ENCODE results near the gene OLIG1.

The OLIG1 gene

DNA sequence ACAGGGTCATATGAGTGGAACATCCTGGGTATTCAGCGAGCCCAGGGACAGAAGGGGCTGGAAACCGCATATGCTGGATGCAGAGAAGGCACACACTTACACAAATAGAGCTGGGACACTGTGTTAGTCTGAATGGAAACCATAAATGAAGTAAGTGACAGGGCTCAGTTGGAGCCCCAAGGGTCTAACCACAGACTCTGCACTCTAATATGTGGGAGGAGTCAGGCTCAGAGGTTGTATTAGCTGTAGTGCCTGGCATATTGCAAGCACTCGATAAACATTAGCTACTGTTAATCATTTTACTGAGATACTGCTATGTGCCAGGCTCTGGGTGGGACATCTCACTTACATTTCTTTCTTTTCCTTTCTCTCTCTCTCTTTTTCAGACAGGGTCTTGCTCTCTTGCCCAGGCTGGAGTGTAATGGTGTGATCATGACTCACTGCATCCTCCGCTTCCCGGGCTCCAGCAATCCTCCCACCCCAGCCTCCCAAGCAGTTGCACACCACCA is 6.5 kb upstream of the OLIG1 start:
- Histone ChIP-seq H3K27me3 (ENCODE audit: insufficient read depth, low read length, poor library complexity, severe bottlenecking) (no peaks in the 10 kb centered on the region), H3K9me2 (replicated peaks; ENCODE audit: low read depth, low read length) (no peaks in the 10 kb centered on the region), H3K9me3 (ENCODE audit: insufficient read depth, low read depth, low read length) (no peaks in the 10 kb centered on the region), H3K4me1 (ENCODE audit: insufficient read depth, low read length, poor library complexity, severe bottlenecking) (peaks cover 83% of the 10 kb centered on the region), H3K36me3 (ENCODE audit: insufficient read depth, low read length) (no peaks in the 10 kb centered on the region), H4K20me1 (ENCODE audit: insufficient read depth, low read length, poor library complexity, severe bottlenecking) (no peaks in the 10 kb centered on the region), H3K9ac (ENCODE audit: low read depth, low read length, poor library complexity, severe bottlenecking) (peak overlapping the region; percentile 28), H3K79me2 (ENCODE audit: insufficient read depth, low read length) (no peaks in the 10 kb centered on the region), H3F3A (ENCODE audit: low read depth) (peaks cover 16% of the 10 kb centered on the region), H3K4me2 (ENCODE audit: low read depth, low read length, poor library complexity, severe bottlenecking) (peak overlapping the region; percentile 53), H2AFZ (ENCODE audit: low read length) (no peak overlapping the region), H3K4me3 (ENCODE audit: low read length, poor library complexity, severe bottlenecking) (no peak overlapping the region)
- TF ChIP-seq, protein P1, sequence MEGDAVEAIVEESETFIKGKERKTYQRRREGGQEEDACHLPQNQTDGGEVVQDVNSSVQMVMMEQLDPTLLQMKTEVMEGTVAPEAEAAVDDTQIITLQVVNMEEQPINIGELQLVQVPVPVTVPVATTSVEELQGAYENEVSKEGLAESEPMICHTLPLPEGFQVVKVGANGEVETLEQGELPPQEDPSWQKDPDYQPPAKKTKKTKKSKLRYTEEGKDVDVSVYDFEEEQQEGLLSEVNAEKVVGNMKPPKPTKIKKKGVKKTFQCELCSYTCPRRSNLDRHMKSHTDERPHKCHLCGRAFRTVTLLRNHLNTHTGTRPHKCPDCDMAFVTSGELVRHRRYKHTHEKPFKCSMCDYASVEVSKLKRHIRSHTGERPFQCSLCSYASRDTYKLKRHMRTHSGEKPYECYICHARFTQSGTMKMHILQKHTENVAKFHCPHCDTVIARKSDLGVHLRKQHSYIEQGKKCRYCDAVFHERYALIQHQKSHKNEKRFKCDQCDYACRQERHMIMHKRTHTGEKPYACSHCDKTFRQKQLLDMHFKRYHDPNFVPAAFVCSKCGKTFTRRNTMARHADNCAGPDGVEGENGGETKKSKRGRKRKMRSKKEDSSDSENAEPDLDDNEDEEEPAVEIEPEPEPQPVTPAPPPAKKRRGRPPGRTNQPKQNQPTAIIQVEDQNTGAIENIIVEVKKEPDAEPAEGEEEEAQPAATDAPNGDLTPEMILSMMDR (conservative IDR thresholded peaks at IDR 0.05; ENCODE audit: low read length): no peak
- no peak for TF ChIP-seq EZH2phosphoT487 (IDR thresholded peaks at IDR 0.05; ENCODE audit: borderline replicate concordance)

DNA sequence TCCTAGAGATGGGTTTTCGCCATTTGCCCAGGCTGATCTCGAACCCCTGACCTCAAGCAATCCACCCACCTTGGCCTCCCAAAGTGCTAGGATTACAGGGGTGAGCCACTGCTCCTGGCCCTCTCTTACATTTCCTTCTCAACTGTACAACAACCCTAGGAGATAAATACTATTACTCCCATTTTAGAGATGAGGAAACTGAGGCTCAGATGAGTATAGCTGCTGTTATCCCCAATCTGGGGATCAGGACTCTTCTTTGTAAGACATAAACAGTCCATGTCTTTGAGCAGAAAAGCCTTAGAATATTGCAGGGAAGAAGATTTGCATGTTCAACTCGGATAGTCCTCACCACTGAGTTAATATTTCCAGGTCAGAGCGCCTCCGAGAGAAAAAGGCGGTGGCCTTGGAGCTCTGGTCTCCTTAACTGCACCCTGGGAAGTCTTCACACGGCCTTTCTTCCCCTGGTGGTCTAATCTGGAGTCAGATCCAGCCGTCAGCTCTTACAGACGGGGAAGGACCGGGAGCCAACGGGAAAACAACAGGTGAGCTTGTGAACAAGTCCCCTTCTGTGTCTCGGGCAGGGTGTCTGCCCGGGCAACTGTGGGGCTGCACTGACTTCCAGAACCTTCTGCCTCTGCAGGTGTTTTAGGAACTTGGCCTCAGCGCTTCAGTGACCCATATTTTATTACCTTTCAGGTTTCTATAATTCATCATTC is 5.9 kb upstream of the OLIG1 start:
- Histone ChIP-seq H3K79me2 (ENCODE audit: insufficient read depth, low read length) (no peaks in the 10 kb centered on the region), H3K27me3 (ENCODE audit: insufficient read depth, low read length, poor library complexity, severe bottlenecking) (no peaks in the 10 kb centered on the region), H3K4me2 (ENCODE audit: low read depth, low read length, poor library complexity, severe bottlenecking) (peak overlapping the region; percentile 53), H3K9me3 (ENCODE audit: insufficient read depth, low read depth, low read length) (no peaks in the 10 kb centered on the region), H3K9ac (ENCODE audit: low read depth, low read length, poor library complexity, severe bottlenecking) (peak overlapping the region; percentile 28), H4K20me1 (ENCODE audit: insufficient read depth, low read length, poor library complexity, severe bottlenecking) (no peaks in the 10 kb centered on the region), H3K9me2 (replicated peaks; ENCODE audit: low read depth, low read length) (no peaks in the 10 kb centered on the region), H3K4me1 (ENCODE audit: insufficient read depth, low read length, poor library complexity, severe bottlenecking) (peaks cover 83% of the 10 kb centered on the region), H3K36me3 (ENCODE audit: insufficient read depth, low read length) (no peaks in the 10 kb centered on the region), H3K4me3 (ENCODE audit: low read length, poor library complexity, severe bottlenecking) (no peak overlapping the region), H2AFZ (ENCODE audit: low read length) (no peak overlapping the region), H3F3A (ENCODE audit: low read depth) (peaks cover 10% of the 10 kb centered on the region)
- TF ChIP-seq, protein P1 (conservative IDR thresholded peaks at IDR 0.05; ENCODE audit: low read length): no peak
- TF ChIP-seq EZH2phosphoT487 (IDR thresholded peaks at IDR 0.05; ENCODE audit: borderline replicate concordance): no peak

DNA sequence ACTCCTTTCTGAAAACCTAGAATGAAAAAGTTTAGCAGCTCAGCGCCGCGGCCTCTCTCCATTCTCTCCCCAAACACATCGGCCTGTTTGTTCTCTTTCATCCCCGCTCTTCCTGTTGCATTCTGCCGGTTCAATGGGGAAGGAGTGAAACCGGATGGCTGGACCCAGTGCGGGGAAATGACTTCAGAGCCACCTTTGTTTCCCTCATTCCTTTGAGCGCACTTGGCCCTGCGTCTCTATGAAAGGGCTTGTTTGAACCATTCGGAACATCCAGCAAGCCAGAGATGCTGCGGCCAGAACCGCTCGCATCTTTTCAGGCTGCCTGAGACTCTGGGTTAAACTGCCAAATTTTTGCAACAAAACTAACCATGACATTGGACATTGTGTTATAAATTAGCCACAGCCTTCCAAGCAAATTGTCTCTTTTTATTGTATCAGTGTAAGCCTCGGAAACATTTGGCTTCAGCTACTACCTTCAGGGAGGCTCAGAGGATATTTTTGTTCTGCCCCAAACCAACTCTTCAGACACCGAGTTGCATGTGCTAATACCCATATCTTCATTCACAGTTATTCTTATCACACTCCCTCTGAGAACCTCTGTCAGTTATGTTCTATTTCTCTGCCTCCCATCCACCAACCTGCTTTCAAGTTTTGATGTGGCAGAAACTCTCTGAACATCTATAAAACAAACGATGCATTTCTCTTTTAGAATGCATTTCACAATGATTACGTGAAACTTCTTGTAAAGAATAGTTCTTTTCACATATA is 5.1 kb upstream of the OLIG1 start:
- Histone ChIP-seq H3K4me2 (ENCODE audit: low read depth, low read length, poor library complexity, severe bottlenecking) (peak overlapping the region; percentile 42), H4K20me1 (ENCODE audit: insufficient read depth, low read length, poor library complexity, severe bottlenecking) (no peaks in the 10 kb centered on the region), H3K4me1 (ENCODE audit: insufficient read depth, low read length, poor library complexity, severe bottlenecking) (peaks cover 77% of the 10 kb centered on the region), H3K9me2 (replicated peaks; ENCODE audit: low read depth, low read length) (no peaks in the 10 kb centered on the region), H3K79me2 (ENCODE audit: insufficient read depth, low read length) (no peaks in the 10 kb centered on the region), H3K9ac (ENCODE audit: low read depth, low read length, poor library complexity, severe bottlenecking) (peak overlapping the region; percentile 13), H3F3A (ENCODE audit: low read depth) (peaks cover 7% of the 10 kb centered on the region; the same call in 1 of the 2 replicates), H3K4me3 (ENCODE audit: low read length, poor library complexity, severe bottlenecking) (no peak overlapping the region), H3K9me3 (ENCODE audit: insufficient read depth, low read depth, low read length) (no peaks in the 10 kb centered on the region), H3K27me3 (ENCODE audit: insufficient read depth, low read length, poor library complexity, severe bottlenecking) (no peaks in the 10 kb centered on the region), H2AFZ (ENCODE audit: low read length) (peak overlapping the region; percentile 49; the same call in 1 of the 2 replicates), H3K36me3 (ENCODE audit: insufficient read depth, low read length) (no peaks in the 10 kb centered on the region)
- TF ChIP-seq EZH2phosphoT487 (IDR thresholded peaks at IDR 0.05; ENCODE audit: borderline replicate concordance): no peak
- TF ChIP-seq, protein P1 (conservative IDR thresholded peaks at IDR 0.05; ENCODE audit: low read length): no peak

Measured in Loucy (cell line).